ENCODE data around the gene SLC5A10.
"Not testable (repeated sequence)": the region's sequence is repeated elsewhere in the genome, so short reads cannot be mapped to it uniquely, and the experiment has no call there.

- TF ChIP-seq CTCF (IDR thresholded peaks at IDR 0.05); ZFX (IDR thresholded peaks at IDR 0.05; ENCODE audit: borderline replicate concordance): not testable (repeated sequence)
Measured at GRCh38 chr17:19032377-19032988, 80.5 kb downstream of the SLC5A10 start.
